H9 (cell line): ENCODE results near the gene RPL18. TPM values are rescaled to one million over a fixed set of nuclear protein-coding genes. Genes with fewer than 3 reads are reported as not detected.

ENCODE experiments used
- DNase-seq: peaks from one replicate; pipeline ENCODE4 v3.0.0-alpha.2; 2017
- H2AFZ ChIP-seq: one replicate; pipeline ENCODE4 v1.6.1; 2013; ENCODE audit warnings: mild to moderate bottlenecking, low read length, control low read depth, moderate library complexity
- H2AK5ac ChIP-seq: 2 replicates; pipeline ENCODE4 v1.6.1; 2013; ENCODE audit warnings: low read length, control low read depth, mixed read lengths; ENCODE audit not compliant: insufficient read length
- H2BK120ac ChIP-seq: one replicate; pipeline ENCODE4 v1.6.1; 2013; ENCODE audit warnings: low read depth, mild to moderate bottlenecking, low read length, control low read depth, inconsistent platforms; ENCODE audit not compliant: poor library complexity, severe bottlenecking
- H2BK12ac ChIP-seq: 2 replicates; pipeline ENCODE4 v1.6.1; 2013; ENCODE audit warnings: low read length, control low read depth, mixed read lengths, low read depth; ENCODE audit not compliant: insufficient read length
- H2BK15ac ChIP-seq: 2 replicates; pipeline ENCODE4 v1.6.1; 2013; ENCODE audit warnings: low read depth, low read length, control low read depth
- H2BK20ac ChIP-seq: one replicate; pipeline ENCODE4 v1.6.1; 2013; ENCODE audit warnings: low read depth, mild to moderate bottlenecking, low read length, control low read depth, inconsistent platforms; ENCODE audit not compliant: poor library complexity, severe bottlenecking
- H2BK5ac ChIP-seq: 2 replicates; pipeline ENCODE4 v1.6.1; 2013; ENCODE audit warnings: low read length, control low read depth, mixed read lengths; ENCODE audit not compliant: insufficient read length
- H3K14ac ChIP-seq: 2 replicates; pipeline ENCODE4 v1.6.1; 2013; ENCODE audit warnings: low read length, control low read depth; ENCODE audit not compliant: insufficient read depth
- H3K18ac ChIP-seq: 2 replicates; pipeline ENCODE4 v1.6.1; 2013; ENCODE audit warnings: low read depth, mild to moderate bottlenecking, mixed read lengths, low read length, control low read depth; ENCODE audit not compliant: insufficient read length
- H3K23ac ChIP-seq: 2 replicates; pipeline ENCODE4 v1.6.1; 2013; ENCODE audit warnings: low read length, control low read depth, mixed read lengths, low read depth; ENCODE audit not compliant: insufficient read length
- H3K23me2 ChIP-seq: 2 replicates; pipeline ENCODE4 v1.6.1; 2013; ENCODE audit warnings: low read depth, mild to moderate bottlenecking, mixed read lengths, low read length, control low read depth; ENCODE audit not compliant: insufficient read length, poor library complexity, severe bottlenecking
- H3K27ac ChIP-seq: 2 replicates; pipeline ENCODE4 v1.5.1; 2013; ENCODE audit warnings: low read length, control low read depth, mixed read lengths, low read depth; ENCODE audit not compliant: insufficient read length
- H3K27me3 ChIP-seq: 2 replicates; pipeline ENCODE4 v1.6.1; 2013; ENCODE audit warnings: low read length, control low read depth, inconsistent platforms; ENCODE audit not compliant: insufficient read depth
- H3K4ac ChIP-seq: 2 replicates; pipeline ENCODE4 v1.6.1; 2013; ENCODE audit warnings: low read depth, mild to moderate bottlenecking, control low read depth, inconsistent platforms, low read length, moderate library complexity
- H3K4me1 ChIP-seq: 2 replicates; pipeline ENCODE4 v1.6.1; 2013; ENCODE audit warnings: low read length, control low read depth, inconsistent platforms; ENCODE audit not compliant: insufficient read depth
- H3K4me2 ChIP-seq: 2 replicates; pipeline ENCODE4 v1.6.1; 2013; ENCODE audit warnings: low read length, control low read depth, mixed read lengths; ENCODE audit not compliant: insufficient read length, insufficient read depth
- H3K56ac ChIP-seq: 2 replicates; pipeline ENCODE4 v1.6.1; 2013; ENCODE audit warnings: low read depth, mild to moderate bottlenecking, mixed read lengths, low read length, control low read depth; ENCODE audit not compliant: insufficient read length
- H3K79me1 ChIP-seq: 2 replicates; pipeline ENCODE4 v1.6.1; 2013; ENCODE audit warnings: low read depth, mild to moderate bottlenecking, moderate library complexity, low read length, control low read depth, inconsistent platforms; ENCODE audit not compliant: insufficient read depth, poor library complexity, severe bottlenecking
- H3K79me2 ChIP-seq: 2 replicates; pipeline ENCODE4 v1.6.1; 2013; ENCODE audit warnings: low read length, control low read depth, inconsistent platforms; ENCODE audit not compliant: insufficient read depth
- H3K9ac ChIP-seq: 2 replicates; pipeline ENCODE4 v1.6.1; 2013; ENCODE audit warnings: low read length, control low read depth, mixed read lengths; ENCODE audit not compliant: insufficient read length; ENCODE audit errors: extremely low read depth
- H3K9me3 ChIP-seq: one replicate; pipeline ENCODE4 v1.6.1; 2013; ENCODE audit warnings: low read depth, low read length, inconsistent platforms; ENCODE audit not compliant: control insufficient read depth
- H3T11ph ChIP-seq: one replicate; pipeline ENCODE4 v1.6.1; 2013; ENCODE audit warnings: mild to moderate bottlenecking, low read length, control low read depth, inconsistent platforms
- H4K20me1 ChIP-seq: one replicate; pipeline ENCODE4 v1.6.1; 2013; ENCODE audit not compliant: control insufficient read depth, insufficient read length, insufficient read depth
- H4K5ac ChIP-seq: 2 replicates; pipeline ENCODE4 v1.6.1; 2013; ENCODE audit warnings: low read depth, mild to moderate bottlenecking, mixed read lengths, low read length, control low read depth; ENCODE audit not compliant: insufficient read length
- H4K8ac ChIP-seq: replicated peaks from 2 replicates; pipeline ENCODE4 v1.6.1; 2013; ENCODE audit warnings: low read length, control low read depth, mixed read lengths, low read depth; ENCODE audit not compliant: insufficient read length
- H4K91ac ChIP-seq: 2 replicates; pipeline ENCODE4 v1.6.1; 2013; ENCODE audit warnings: low read depth, mild to moderate bottlenecking, moderate library complexity, mixed read lengths, low read length, control low read depth; ENCODE audit not compliant: insufficient read length
- H3K27ac Mint-ChIP-seq, 3 experiments: 2 replicates in 2 of 3; 3 replicates in 1 of 3; pipeline ENCODE4 v1.8.0; 2020 to 2021; ENCODE audit warnings: mixed read lengths in 3 of 3, mild to moderate bottlenecking in 1 of 3, moderate library complexity in 1 of 3
- H3K27me3 Mint-ChIP-seq: 2 replicates; pipeline ENCODE4 v1.8.0; 2021; ENCODE audit warnings: low read depth, mild to moderate bottlenecking, moderate library complexity, mixed read lengths
- H3K36me3 Mint-ChIP-seq, 3 experiments: 2 replicates in 2 of 3; 3 replicates in 1 of 3; pipeline ENCODE4 v1.8.0; 2020 to 2021; ENCODE audit warnings: low read depth in 3 of 3, mixed read lengths in 3 of 3; ENCODE audit not compliant: insufficient read depth in 1 of 3
- H3K4me1 Mint-ChIP-seq, 2 experiments: 2 replicates each; pipeline ENCODE4 v1.8.0; 2020; ENCODE audit warnings: mixed read lengths in 2 of 2
- H3K4me3 Mint-ChIP-seq, 2 experiments: 2 replicates in 1 of 2; 3 replicates in 1 of 2; pipeline ENCODE4 v1.8.0; 2020 to 2021; ENCODE audit warnings: mild to moderate bottlenecking in 2 of 2, mixed read lengths in 2 of 2, moderate library complexity in 1 of 2
- H3K9me3 Mint-ChIP-seq, 2 experiments: 2 replicates in 1 of 2; 3 replicates in 1 of 2; pipeline ENCODE4 v1.8.0; 2020; ENCODE audit warnings: mild to moderate bottlenecking in 2 of 2, mixed read lengths in 2 of 2, moderate library complexity in 1 of 2
- CTCF ChIP-seq: fragments of 200-600 bp; sonication (generic); conservative IDR thresholded peaks from 3 replicates; pipeline ENCODE4 v1.8.0; 2021; ENCODE audit warnings: antibody characterized with exemption, mild to moderate bottlenecking
- WGBS: extraction: QIAGEN DNeasy Blood & Tissue Kit; methylation state at CpG from one replicate; pipeline ENCODE4 v1.1.7; 2013; ENCODE audit warnings: missing lambda C conversion rate, low lambda C conversion rate, mixed read lengths; ENCODE audit not compliant: insufficient read length; ENCODE audit errors: extremely low coverage; 5-methylcytosine and 5-hydroxymethylcytosine counted together
- total RNA-seq: library from RNA; stranded (reverse); gene quantifications from 2 replicates; pipeline ENCODE4 v1.2.1, GENCODE V29; 2021

The RPL18 gene
- total RNA-seq, 1 experiment from 2014 or later: 1,855 TPM

DNA sequence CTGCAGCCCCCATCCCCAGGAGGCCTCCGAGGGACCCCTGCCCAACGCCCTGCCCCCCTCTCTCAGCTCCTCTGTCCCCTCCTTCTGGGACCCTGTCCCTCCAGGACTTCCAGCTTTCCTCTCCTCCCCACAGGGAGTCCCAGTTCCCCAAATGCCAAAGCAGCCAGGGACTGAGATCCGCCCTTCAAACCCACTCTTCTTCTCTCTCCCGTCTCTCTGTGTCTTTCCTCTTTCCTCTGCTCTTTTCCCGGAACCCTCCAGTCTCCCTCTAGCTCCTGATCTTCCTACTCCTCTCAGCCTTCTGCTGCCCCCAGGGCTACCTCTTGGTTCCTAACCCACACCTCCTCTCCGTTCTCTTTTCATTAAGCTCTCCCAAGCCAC, 26.6 kb upstream of the RPL18 start:
- no peak overlapping the region for H3K56ac ChIP-seq
- H3K14ac ChIP-seq: no peak overlapping the region
- no peaks in the 10 kb centered on the region for H4K20me1 ChIP-seq
- H3K4me1 Mint-ChIP-seq: peaks cover 16 to 17% of the 10 kb centered on the region in 2 experiments
- H2AK5ac ChIP-seq: no peak overlapping the region
- no peak overlapping the region for H3K27ac ChIP-seq
- no peak overlapping the region for H4K8ac ChIP-seq
- no peak overlapping the region for H3K18ac ChIP-seq
- H2BK20ac ChIP-seq: no peak overlapping the region
- H2BK15ac ChIP-seq: no peak overlapping the region
- H2BK12ac ChIP-seq: no peak overlapping the region
- DNase-seq: peak; percentile 55
- H3K4me2 ChIP-seq: peak overlapping the region; percentile 69
- WGBS: no CpG with 5 or more reads among the region's 6 CpGs
- no peaks in the 10 kb centered on the region for H3K9me3 ChIP-seq
- no peaks in the 10 kb centered on the region for H3K27me3 ChIP-seq
- no peak overlapping the region for H2BK5ac ChIP-seq
- H3K79me1 ChIP-seq: no peaks in the 10 kb centered on the region
- peaks cover 5 to 20% (median 19%) of the 10 kb centered on the region in 3 experiments for H3K36me3 Mint-ChIP-seq
- H2BK120ac ChIP-seq: no peak overlapping the region
- no peak for TF ChIP-seq CTCF
- H2AFZ ChIP-seq: no peak overlapping the region
- H3K4me1 ChIP-seq: no peaks in the 10 kb centered on the region
- no peak overlapping the region for H3K4ac ChIP-seq
- peaks cover 16% of the 10 kb centered on the region for H3K23me2 ChIP-seq
- no peaks in the 10 kb centered on the region for H3K79me2 ChIP-seq
- peak overlapping the region; percentile 84 to 93 for H3K4me3 Mint-ChIP-seq
- H4K5ac ChIP-seq: no peak overlapping the region
- H3T11ph ChIP-seq: no peak overlapping the region
- H3K27ac Mint-ChIP-seq: peak overlapping the region; percentile 88 to 98 (median 98); a peak in 6 of 7 replicates
- H4K91ac ChIP-seq: no peak overlapping the region
- no peaks in the 10 kb centered on the region; a peak in 1 of 5 replicates for H3K9me3 Mint-ChIP-seq
- H3K27me3 Mint-ChIP-seq: peaks cover 1% of the 10 kb centered on the region
- no peak overlapping the region for H3K23ac ChIP-seq
- H3K9ac ChIP-seq: peak overlapping the region; percentile 1
